ENCODE measurements around the gene RBM47. TPM values are rescaled to one million over a fixed set of nuclear protein-coding genes. Genes with fewer than 3 reads are reported as not detected.

Gene RBM47
- total and polyA plus RNA-seq, 2 of the 4 experiments (the other 2 are of a cell fraction): 0.44 to 1.1 TPM

- Histone ChIP-seq H3K27me3 (ENCODE audit: control insufficient read depth, insufficient read depth, low read length) (no peaks in the 10 kb centered on the region), H3K4ac (ENCODE audit: low read depth, low read length) (no peak overlapping the region), H4K20me1 (ENCODE audit: insufficient read depth, low read length) (no peaks in the 10 kb centered on the region), H3K4me1 (ENCODE audit: control insufficient read depth, insufficient read depth, low read length) (peaks cover 6% of the 10 kb centered on the region), H3K4me3 (ENCODE audit: insufficient read depth, low read depth, low read length) (peak overlapping the region; percentile 4; the same call in 1 of the 2 replicates), H3K18ac (ENCODE audit: low read depth, low read length) (peak overlapping the region; percentile 30; the same call in 1 of the 2 replicates), H2BK120ac (ENCODE audit: low read depth, low read length) (peak overlapping the region; percentile 35; the same call in 1 of the 2 replicates), H2AK5ac (ENCODE audit: low read depth, low read length) (no peak overlapping the region), H2BK20ac (ENCODE audit: low read depth, low read length) (no peak overlapping the region), H3K4me2 (ENCODE audit: low read depth, low read length) (peak overlapping the region; percentile 73), H3K9ac (ENCODE audit: low read depth, low read length) (no peak overlapping the region), H4K8ac (ENCODE audit: low read depth in 2 of 2, low read length in 2 of 2) (peak overlapping the region in 1 of 2 experiments; percentile 20; a peak in 1 of 4 replicates), H3K9me1 (ENCODE audit: insufficient read depth, low read length) (0 out of 2 replicates have a peak, but pooled peaks cover 4% of the 10 kb centered on the region), H4K5ac (ENCODE audit: low read depth, low read length) (peak overlapping the region; percentile 17), H2BK15ac (ENCODE audit: low read depth, low read length) (no peak overlapping the region), H3K79me1 (ENCODE audit: low read depth in 1 of 2, low read length in 2 of 2) (no peaks in the 10 kb centered on the region), H3K9me3 (ENCODE audit: control insufficient read depth, insufficient read depth, low read length) (no peaks in the 10 kb centered on the region), H3K27ac (ENCODE audit: insufficient read depth, low read length) (no peak overlapping the region; the same call in 1 of the 2 replicates), H2AFZ (replicated peaks; ENCODE audit: low read length, poor library complexity) (peak overlapping the region; percentile 79), H3K36me3 (ENCODE audit: control insufficient read depth, insufficient read depth, low read length) (no peaks in the 10 kb centered on the region), H2AK9ac (replicated peaks; ENCODE audit: low read depth, low read length, poor library complexity) (peak overlapping the region; percentile 67), H3K23ac (ENCODE audit: low read depth, low read length) (peak overlapping the region; percentile 76), H4K91ac (ENCODE audit: insufficient read depth, low read depth, low read length) (no peak overlapping the region), H3K56ac (ENCODE audit: extremely low read depth, insufficient read depth, low read length) (no peak overlapping the region), H3K14ac (replicated peaks; ENCODE audit: low read depth, low read length) (peak overlapping the region; percentile 18; the same call in 1 of the 2 replicates), H2BK5ac (ENCODE audit: low read depth, low read length, poor library complexity, severe bottlenecking) (peak overlapping the region; percentile 32)
- ATAC-seq (ENCODE audit: low read depth) (peak; percentile 100), DNase-seq (peak; percentile 89)
- no TSS peak for BruUV-seq (replicated peaks)
- CTCF ChIA-PET: interaction anchor here (0.6 to 0.9 kb wide), 4 partner anchors 10 to 71 kb away, joined by 3 to 13 read pairs (median 3); no protein-coding TSS in a partner anchor
- POLR2A ChIA-PET (ENCODE audit: unreplicated experiment): interaction anchor here (0.7 kb wide), 1 partner anchor 11 kb away, joined by 3 read pairs; no protein-coding TSS in a partner anchor
- intact Hi-C loops (cut with micrococcal nuclease) (no loop called here), dilution Hi-C loops (cut with HindIII; ENCODE audit: low sequenced_read_pairs, unreplicated experiment) (no loop called here), in situ Hi-C loops (cut with MboI; ENCODE audit: low sequenced_read_pairs) (no loop called here)
- WGBS, 2 experiments (ENCODE audit: extremely low coverage in 2 of 2, insufficient read length in 1 of 2): no CpG with 5 or more reads among the region's 10 CpGs
- TF ChIP-seq SMC3 (IDR thresholded peaks at IDR 0.05; ENCODE audit: low read depth, low read length) (no peak), CTCF (conservative IDR thresholded peaks at IDR 0.05; ENCODE audit: low read depth, low read length) (no peak), CEBPB (IDR thresholded peaks at IDR 0.05; ENCODE audit: low read depth, low read length) (peak; percentile 5; the same call in 1 of the 2 replicates), RFX5 (IDR thresholded peaks at IDR 0.05; ENCODE audit: low read depth, low read length) (no peak), NFE2L2 (IDR thresholded peaks at IDR 0.05; ENCODE audit: low read depth, low read length) (no peak), POLR2A (IDR thresholded peaks at IDR 0.05; ENCODE audit: low read depth, low read length) (no peak), MAZ (IDR thresholded peaks at IDR 0.05; ENCODE audit: borderline replicate concordance, low read depth, low read length) (no peak), ELK1 (IDR thresholded peaks at IDR 0.05; ENCODE audit: borderline replicate concordance, low read depth, low read length) (no peak), USF2 (IDR thresholded peaks at IDR 0.05; ENCODE audit: low read depth, low read length) (no peak), FOS (IDR thresholded peaks at IDR 0.05; ENCODE audit: low read depth, low read length) (peak; percentile 34; the same call in 1 of the 2 replicates), BHLHE40 (IDR thresholded peaks at IDR 0.05; ENCODE audit: low read depth, low read length) (no peak), MAFK (IDR thresholded peaks at IDR 0.05; ENCODE audit: low read depth, low read length) (no peak), RCOR1 (IDR thresholded peaks at IDR 0.05; ENCODE audit: insufficient replicate concordance, low read length) (no peak), RAD21 (IDR thresholded peaks at IDR 0.05; ENCODE audit: low read length) (no peak), MXI1 (IDR thresholded peaks at IDR 0.05; ENCODE audit: borderline replicate concordance, low read depth, low read length) (no peak)
Observed at GRCh38 chr4:40662962-40663604, 33.4 kb upstream of the RBM47 start.
